Ecto neural progenitor cell (in vitro differentiated cells): ENCODE measurements around the gene ZNF541.
A peak's percentile ranks its signal among the peaks of the same experiment; 100 is the strongest.

Experiments
- DNase-seq: peaks from one replicate; pipeline ENCODE4 v3.0.0-alpha.2; 2018; ENCODE audit warnings: low spot score

ZNF541 gene

GRCh38 chr19:47573071-47574026 lies at the start of gene ZNF541:
ZNF541 (minus strand) TSS chr19:47573148; CDS start chr19:47555856, 17,292 bp downstream.
- no peak for DNase-seq

- no peak for DNase-seq
Observed at GRCh38 chr19:47619763-47620162, 46.8 kb upstream of the ZNF541 start.

GRCh38 chr19:47618771-47619170 lies 45.8 kb upstream of the ZNF541 start:
- no peak for DNase-seq

- no peak for DNase-seq
Observed at GRCh38 chr19:47615714-47616113, 42.8 kb upstream of the ZNF541 start.

GRCh38 chr19:47615230-47615629 lies 42.3 kb upstream of the ZNF541 start:
- DNase-seq: no peak

GRCh38 chr19:47614559-47614958 lies 41.6 kb upstream of the ZNF541 start:
- DNase-seq: no peak

GRCh38 chr19:47614021-47614295 lies 41.0 kb upstream of the ZNF541 start:
- no peak for DNase-seq

- DNase-seq: peak; percentile 68
Observed at GRCh38 chr19:47613165-47614020, 40.4 kb upstream of the ZNF541 start.

GRCh38 chr19:47610902-47611301 lies 38.0 kb upstream of the ZNF541 start:
- DNase-seq: no peak

GRCh38 chr19:47609906-47610894 lies 37.3 kb upstream of the ZNF541 start:
- peak; percentile 70 for DNase-seq

- DNase-seq: peak; percentile 88
Observed at GRCh38 chr19:47608969-47609905, 36.3 kb upstream of the ZNF541 start, which contains the start of gene BICRA. BICRA (plus strand) TSS chr19:47609134; CDS start chr19:47673575, 64,441 bp downstream.

- peak; percentile 94 for DNase-seq
Observed at GRCh38 chr19:47608074-47608918, 35.3 kb upstream of the ZNF541 start.

GRCh38 chr19:47607564-47608073 lies 34.7 kb upstream of the ZNF541 start:
- no peak for DNase-seq

GRCh38 chr19:47603706-47604565 lies 31.0 kb upstream of the ZNF541 start:
- DNase-seq: no peak

GRCh38 chr19:47601180-47601904 lies 28.4 kb upstream of the ZNF541 start:
- DNase-seq: no peak

- DNase-seq: peak; percentile 100
Observed at GRCh38 chr19:47600246-47601179, 27.6 kb upstream of the ZNF541 start.
